Muscle of leg (tissue), 11 donors: ENCODE data around the gene NDUFAB1. TPM values are rescaled to one million over a fixed set of nuclear protein-coding genes. Genes with fewer than 3 reads are reported as not detected.
"Not testable (repeated sequence)": the region's sequence is repeated elsewhere in the genome, so short reads cannot be mapped to it uniquely, and the experiment has no call there.

Source experiments
- DNase-seq: peaks from one replicate; pipeline ENCODE4 v3.0.0; 2013
- H3K27ac ChIP-seq: one replicate; pipeline ENCODE4 v1.5.1; 2013; ENCODE audit warnings: mild to moderate bottlenecking, low read length, control low read depth
- H3K27me3 ChIP-seq: one replicate; pipeline ENCODE4 v1.6.1; 2013; ENCODE audit warnings: low read length; ENCODE audit not compliant: control insufficient read depth, insufficient read depth
- H3K36me3 ChIP-seq: one replicate; pipeline ENCODE4 v1.6.1; 2013; ENCODE audit warnings: low read length; ENCODE audit not compliant: control insufficient read depth, insufficient read depth
- H3K4me1 ChIP-seq: one replicate; pipeline ENCODE4 v1.6.1; 2013; ENCODE audit warnings: low read length; ENCODE audit not compliant: control insufficient read depth, insufficient read depth
- H3K4me3 ChIP-seq: one replicate; pipeline ENCODE4 v1.5.1; 2013; ENCODE audit warnings: low read length, control low read depth
- H3K9me3 ChIP-seq: replicated peaks from 2 replicates; pipeline ENCODE4 v1.6.1; 2013; ENCODE audit warnings: low read depth, low read length; ENCODE audit not compliant: control insufficient read depth
- WGBS: methylation state at CpG from one replicate; pipeline ENCODE4 v1.1.5; 2013; ENCODE audit warnings: missing lambda C conversion rate; ENCODE audit not compliant: insufficient coverage; 5-methylcytosine and 5-hydroxymethylcytosine counted together
- polyA plus RNA-seq, 8 donors: library from polyadenylated mRNA; unstranded; fragments of 120-200 nt; gene quantifications; one replicate each; pipeline versions ENCODE4 v1.2.1 to v1.2.3, GENCODE V29; 2013; ENCODE audit warnings: inconsistent platforms in 1 of 8, low replicate concordance in 1 of 8; ENCODE audit not compliant: insufficient read length in 8 of 8, insufficient read depth in 1 of 8
- total RNA-seq: library from RNA; stranded (reverse); fragments of 120-200 nt; gene quantifications from one replicate; pipeline ENCODE4 v1.2.4, GENCODE V29; 2013

Gene NDUFAB1
- total and polyA plus RNA-seq, 9 donors = 85.5 to 132 (median 98.0) TPM

DNA sequence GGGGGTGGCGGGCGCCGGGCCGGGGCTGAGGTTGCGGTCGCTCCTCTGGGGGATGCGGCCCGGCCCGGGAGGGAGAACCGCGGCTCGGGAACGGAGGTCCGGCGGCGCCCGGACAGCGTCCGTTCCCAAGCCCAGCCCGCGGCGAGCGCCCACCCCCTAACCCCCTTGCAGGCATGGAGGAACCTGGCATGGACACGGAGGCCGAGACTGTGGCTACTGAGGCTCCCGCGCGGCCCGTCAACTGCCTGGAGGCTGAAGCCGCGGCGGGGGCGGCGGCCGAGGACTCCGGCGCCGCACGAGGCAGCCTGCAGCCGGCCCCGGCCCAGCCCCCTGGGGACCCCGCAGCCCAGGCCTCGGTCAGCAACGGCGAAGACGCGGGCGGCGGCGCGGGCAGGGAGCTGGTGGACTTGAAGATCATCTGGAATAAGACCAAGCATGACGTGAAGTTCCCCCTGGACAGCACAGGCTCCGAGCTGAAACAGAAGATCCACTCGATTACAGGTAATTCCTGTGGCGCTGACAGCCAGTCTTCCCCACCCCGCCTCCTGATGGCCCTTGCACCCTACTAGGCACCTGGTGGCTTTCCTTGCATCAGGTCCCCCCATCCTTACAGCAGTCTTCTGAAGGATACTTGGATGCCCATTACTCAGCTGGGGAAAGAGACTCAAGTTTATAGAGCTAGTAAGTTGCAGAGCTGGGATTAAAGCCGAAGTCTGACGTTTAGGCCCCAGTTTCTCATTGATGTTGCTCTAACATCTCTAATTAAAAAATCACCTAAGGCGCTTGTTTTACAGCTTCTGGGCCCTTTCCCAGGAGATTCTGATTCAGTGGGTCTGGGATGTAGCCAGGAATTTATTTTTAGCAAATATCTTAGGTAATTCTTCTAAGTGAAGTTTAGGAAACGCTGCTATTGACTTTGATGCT lies 38.1 kb downstream of the NDUFAB1 start:
- H3K27ac ChIP-seq = peak overlapping the region; percentile 95
- H3K27me3 ChIP-seq = no peaks in the 10 kb centered on the region
- peak; percentile 73 for DNase-seq
- under 1% methylated on average over 56 of the region's 60 CpGs for WGBS
- no peaks in the 10 kb centered on the region for H3K9me3 ChIP-seq
- H3K4me3 ChIP-seq = peak overlapping the region; percentile 95
- H3K4me1 ChIP-seq = peaks cover 19% of the 10 kb centered on the region
- peaks cover 46% of the 10 kb centered on the region for H3K36me3 ChIP-seq

DNA sequence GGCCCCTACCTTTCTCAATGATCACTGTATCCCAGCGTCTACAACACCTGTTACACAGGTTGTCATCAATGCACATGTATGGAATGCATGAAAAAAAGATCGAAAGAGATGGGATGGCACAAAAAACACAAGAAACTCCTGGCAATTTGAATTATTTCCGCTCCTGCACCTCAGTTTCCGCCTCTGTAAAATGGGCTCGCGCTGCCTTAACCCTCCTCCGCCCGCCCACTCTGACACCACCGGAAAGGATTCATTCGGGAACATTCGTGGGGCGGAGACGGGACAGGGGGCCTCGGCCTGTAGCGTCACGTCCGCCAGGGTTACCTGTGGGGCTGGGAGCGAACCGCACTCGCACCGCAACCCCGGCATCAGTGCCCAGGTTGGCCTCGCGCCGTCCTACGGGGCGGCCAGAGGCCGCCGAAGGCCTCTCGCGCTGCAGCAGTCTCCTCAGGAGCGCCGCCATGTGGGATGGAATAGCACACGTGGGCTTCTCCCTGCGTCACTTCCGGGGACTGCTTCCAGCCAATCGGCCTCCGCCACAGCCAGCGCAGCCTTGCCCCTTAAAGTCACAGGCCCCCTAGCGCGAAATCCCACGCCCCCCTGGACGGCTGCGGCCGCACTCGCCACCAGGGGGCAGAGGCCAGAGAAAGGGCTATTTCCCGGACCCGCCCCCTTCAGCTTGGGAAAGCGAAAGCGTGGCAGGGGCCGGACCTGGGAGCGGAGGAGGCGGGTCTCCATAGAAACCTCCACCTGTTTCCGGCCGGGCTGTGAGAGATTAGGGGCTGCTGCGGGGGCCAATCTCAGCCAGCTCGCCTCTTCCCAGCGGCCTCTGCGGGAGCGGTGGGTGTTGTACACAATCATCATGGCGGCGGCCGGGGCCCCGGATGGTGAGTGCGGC lies 39.0 kb downstream of the NDUFAB1 start, which contains the start of the genes EARS2 and UBFD1:
TSS of gene EARS2 (minus strand) at position 470 of the 898 bp plus-strand sequence. CDS start at position 463, 7 bp downstream.
TSS of gene UBFD1 (plus strand) at position 847 of the 898 bp plus-strand sequence. CDS start at position 863, 16 bp downstream.
- peaks cover 19% of the 10 kb centered on the region for H3K4me1 ChIP-seq
- H3K9me3 ChIP-seq = no peaks in the 10 kb centered on the region
- no peaks in the 10 kb centered on the region for H3K27me3 ChIP-seq
- peak within 1 kb of the TSS; percentile 95 for H3K4me3 ChIP-seq
- peak; percentile 99 for DNase-seq
- peaks cover 45% of the 10 kb centered on the region for H3K36me3 ChIP-seq
- WGBS = 1% methylated on average over 64 of the region's 65 CpGs
- H3K27ac ChIP-seq = peak within 1 kb of the TSS; percentile 95

DNA sequence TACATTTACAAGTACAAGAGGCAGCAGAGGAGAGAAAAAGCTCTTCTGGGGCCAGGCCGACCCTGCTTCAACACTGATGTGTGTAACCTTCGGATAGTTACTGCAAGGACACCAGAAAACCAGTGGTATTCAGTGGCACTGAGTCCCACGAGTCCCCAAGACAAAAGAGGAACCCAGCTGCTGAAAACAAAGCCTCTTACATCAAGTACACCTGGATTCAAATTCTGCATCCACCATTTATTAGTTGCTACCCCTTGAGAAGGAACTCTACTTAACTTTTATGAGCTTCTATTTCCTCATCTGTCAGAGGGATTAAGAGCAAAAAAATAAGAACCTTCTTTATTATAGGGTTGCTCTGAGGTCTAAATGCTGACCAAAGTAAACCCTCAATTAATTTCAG lies 41.6 kb downstream of the NDUFAB1 start:
- H3K27me3 ChIP-seq = no peaks in the 10 kb centered on the region
- peaks cover 19% of the 10 kb centered on the region for H3K4me1 ChIP-seq
- no CpG with 5 or more reads among the region's 3 CpGs for WGBS
- no peak overlapping the region for H3K4me3 ChIP-seq
- DNase-seq = no peak
- peaks cover 42% of the 10 kb centered on the region for H3K36me3 ChIP-seq
- H3K9me3 ChIP-seq = no peaks in the 10 kb centered on the region
- no peak overlapping the region for H3K27ac ChIP-seq

DNA sequence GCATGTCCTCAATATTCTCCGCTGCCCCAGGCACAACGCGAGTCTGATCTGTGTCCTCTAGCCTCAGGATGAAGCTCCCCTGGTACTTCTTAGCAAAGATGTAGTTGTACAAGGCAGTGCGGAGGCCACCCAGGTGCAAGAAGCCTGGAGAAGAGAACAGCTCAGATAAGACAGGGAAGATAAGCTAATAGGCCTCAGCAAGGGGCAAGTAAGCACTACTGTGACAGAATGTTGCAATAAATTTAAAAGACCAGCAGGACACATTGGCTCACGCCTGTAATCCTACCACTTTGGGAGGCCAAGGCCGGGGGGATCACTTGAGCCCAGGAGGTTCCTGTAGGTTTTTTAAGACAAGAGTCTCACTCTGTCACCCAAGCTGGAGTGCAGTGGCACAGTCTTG lies 44.0 kb downstream of the NDUFAB1 start:
- no peaks in the 10 kb centered on the region for H3K27me3 ChIP-seq
- H3K4me3 ChIP-seq = no peak overlapping the region
- H3K4me1 ChIP-seq = peaks cover 8% of the 10 kb centered on the region
- DNase-seq = no peak
- peaks cover 48% of the 10 kb centered on the region for H3K36me3 ChIP-seq
- WGBS = 89% methylated on average over 5 of the region's 6 CpGs
- H3K9me3 ChIP-seq = no peaks in the 10 kb centered on the region
- H3K27ac ChIP-seq = no peak overlapping the region

DNA sequence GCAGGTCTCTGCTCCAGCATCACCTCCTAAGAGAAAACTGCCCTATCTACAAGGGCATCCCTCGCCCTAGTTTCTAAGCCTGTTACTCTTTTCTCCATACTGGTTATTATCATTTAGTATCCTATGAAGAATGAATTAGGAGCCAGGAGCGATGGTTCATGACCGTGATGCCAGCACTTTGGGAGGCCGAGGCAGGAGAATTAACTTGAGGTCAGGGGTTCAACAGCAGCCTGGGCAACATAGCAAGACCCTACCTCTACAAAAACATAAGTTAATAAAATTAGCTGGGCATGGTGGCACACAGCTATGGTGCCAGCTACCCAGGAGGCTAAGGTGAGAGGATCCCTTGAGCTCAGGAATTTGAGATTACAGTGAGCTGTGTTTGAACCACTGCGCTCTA lies 46.2 kb downstream of the NDUFAB1 start:
- Histone ChIP-seq H3K27me3 (no peaks in the 10 kb centered on the region), H3K4me3 (no peak overlapping the region), H3K36me3 (peaks cover 65% of the 10 kb centered on the region), H3K27ac (no peak overlapping the region), H3K4me1 (no peaks in the 10 kb centered on the region), H3K9me3 (no peaks in the 10 kb centered on the region)
- no peak for DNase-seq
- WGBS = no CpG with 5 or more reads among the region's 5 CpGs

DNA sequence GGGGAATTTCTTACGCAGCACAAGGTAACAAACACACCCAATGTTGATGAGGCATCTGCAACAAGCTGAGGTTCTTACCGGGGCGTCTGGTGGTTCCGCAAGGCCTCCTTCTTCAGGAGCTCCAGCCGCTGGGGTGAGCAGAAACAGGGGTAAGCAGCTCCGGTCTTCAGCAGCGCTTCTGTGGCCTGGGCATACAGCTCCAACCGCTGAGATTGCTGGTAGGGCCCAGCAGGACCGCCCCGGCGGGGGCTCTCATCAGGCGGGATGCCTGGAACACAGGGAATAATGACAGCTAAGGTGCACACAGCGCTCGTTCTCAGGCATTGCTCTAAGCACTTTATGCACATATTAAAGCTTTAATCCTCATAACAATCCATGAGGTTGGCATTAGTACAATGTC lies 51.7 kb downstream of the NDUFAB1 start:
- H3K36me3 ChIP-seq = peaks cover 62% of the 10 kb centered on the region
- WGBS = 96% methylated on average over 13 of the region's 14 CpGs
- no peaks in the 10 kb centered on the region for H3K4me1 ChIP-seq
- no peak overlapping the region for H3K4me3 ChIP-seq
- H3K9me3 ChIP-seq = no peaks in the 10 kb centered on the region
- no peaks in the 10 kb centered on the region for H3K27me3 ChIP-seq
- no peak for DNase-seq
- no peak overlapping the region for H3K27ac ChIP-seq

DNA sequence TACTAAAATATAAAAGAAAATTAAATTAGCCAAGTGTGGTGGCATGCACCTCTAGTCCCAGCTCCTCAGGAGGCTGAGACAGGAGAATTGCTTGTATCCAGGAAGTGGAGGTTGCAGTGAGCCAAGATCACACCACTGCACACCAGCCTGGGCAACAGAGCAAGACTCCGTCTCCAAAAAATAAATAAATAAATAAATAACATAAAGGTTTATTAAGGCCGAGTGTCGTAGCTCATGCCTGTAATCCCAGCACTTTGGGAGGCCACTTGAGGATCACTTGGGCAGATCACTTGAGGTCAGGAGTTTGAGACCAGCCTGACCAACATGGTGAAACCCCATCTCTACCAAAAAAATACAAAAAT lies 55.3 kb downstream of the NDUFAB1 start:
- WGBS = no CpG with 5 or more reads among the region's 3 CpGs
- H3K27ac ChIP-seq, H3K4me1 ChIP-seq, H3K9me3 ChIP-seq, DNase-seq, H3K27me3 ChIP-seq, H3K4me3 ChIP-seq: not testable (repeated sequence)
- H3K36me3 ChIP-seq = peaks cover 49% of the 10 kb centered on the region

DNA sequence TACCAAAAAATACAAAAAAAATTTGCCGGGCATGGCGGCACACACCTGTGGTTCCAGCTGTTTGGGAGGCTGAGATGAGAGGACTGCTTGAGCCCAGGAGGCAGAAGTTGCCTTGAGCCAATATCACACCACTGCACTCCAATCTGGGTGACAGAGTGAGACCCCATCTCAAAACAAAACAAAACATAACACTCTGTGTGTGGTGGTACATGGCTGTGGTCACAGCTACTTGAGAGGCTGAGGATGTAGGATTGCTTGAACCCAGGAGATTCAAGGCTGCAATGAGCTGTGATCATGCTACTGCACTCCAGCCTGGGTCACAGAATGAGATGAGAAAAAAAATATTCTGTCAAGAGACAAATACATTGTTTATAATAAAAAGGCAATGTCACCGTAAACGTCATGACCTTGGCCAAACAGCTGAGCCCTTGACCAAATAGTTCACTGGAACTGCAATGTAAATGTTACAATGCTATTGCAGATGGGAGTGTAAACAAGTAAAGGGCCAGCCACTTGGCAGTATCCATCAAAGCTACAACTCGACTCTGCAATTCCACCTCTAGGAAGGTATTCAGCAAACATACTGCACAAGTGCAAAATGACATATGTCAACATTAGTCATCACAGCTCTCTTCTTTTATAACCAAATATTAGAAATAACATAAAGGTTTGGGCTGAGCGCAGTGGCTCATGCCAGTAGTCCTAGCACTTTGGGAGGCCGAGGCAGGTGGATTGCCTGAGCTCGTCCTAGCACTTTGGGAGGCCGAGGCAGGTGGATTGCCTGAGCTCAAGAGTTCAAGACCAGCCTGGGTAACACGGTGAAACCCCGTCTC lies 55.9 kb downstream of the NDUFAB1 start:
- H3K36me3 ChIP-seq = peaks cover 49% of the 10 kb centered on the region
- no peaks in the 10 kb centered on the region for H3K27me3 ChIP-seq
- no peaks in the 10 kb centered on the region for H3K9me3 ChIP-seq
- no peak for DNase-seq
- peaks cover 2% of the 10 kb centered on the region for H3K4me1 ChIP-seq
- H3K27ac ChIP-seq = no peak overlapping the region
- H3K4me3 ChIP-seq = no peak overlapping the region
- 97% methylated on average over 5 of the region's 11 CpGs for WGBS

DNA sequence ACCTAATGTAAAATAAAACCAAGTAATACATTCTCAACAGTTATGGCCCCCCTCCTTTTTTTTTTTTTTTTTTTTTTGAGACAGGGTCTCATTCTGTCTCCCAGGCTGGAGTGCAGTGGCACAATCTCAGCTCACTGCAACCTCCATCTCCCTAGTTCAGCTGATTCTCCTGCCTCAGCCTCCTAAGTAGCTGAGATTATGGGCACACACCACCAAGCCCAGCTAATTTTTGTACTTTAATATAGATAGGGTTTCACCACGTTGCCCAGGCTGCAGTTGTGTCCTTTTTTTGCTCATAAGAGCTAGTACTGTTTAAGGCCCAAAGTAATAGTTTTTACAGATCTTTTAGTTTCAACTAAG lies 57.2 kb downstream of the NDUFAB1 start:
- no CpG with 5 or more reads among the region's 1 CpG for WGBS
- no peak overlapping the region for H3K4me3 ChIP-seq
- H3K4me1 ChIP-seq = peaks cover 3% of the 10 kb centered on the region
- no peak for DNase-seq
- H3K9me3 ChIP-seq = no peaks in the 10 kb centered on the region
- no peaks in the 10 kb centered on the region for H3K27me3 ChIP-seq
- no peak overlapping the region for H3K27ac ChIP-seq
- peaks cover 50% of the 10 kb centered on the region for H3K36me3 ChIP-seq
